Endothelial cell of umbilical vein (primary cell): ENCODE results near the gene C16orf90.

ENCODE experiments used
- CTCF ChIP-seq, 2 donors: IDR thresholded peaks; 1 replicate in 1 of 2; 2 replicates in 1 of 2; pipeline ENCODE4 v1.5.1; 2011; ENCODE audit warnings: low read length in 2 of 2, mild to moderate bottlenecking in 2 of 2, moderate library complexity in 2 of 2, control low read depth in 1 of 2, inconsistent platforms in 1 of 2, low read depth in 1 of 2; ENCODE audit not compliant: insufficient read depth in 1 of 2; ENCODE audit errors: extremely low read depth in 1 of 2
- JUN ChIP-seq: IDR thresholded peaks from 2 replicates; pipeline ENCODE4 v1.6.1; 2011; ENCODE audit warnings: borderline replicate concordance, low read depth; ENCODE audit not compliant: insufficient read length, insufficient read depth
- MAX ChIP-seq: IDR thresholded peaks from 2 replicates; pipeline ENCODE4 v1.6.1; 2011; ENCODE audit not compliant: insufficient read depth, insufficient read length
- POLR2A ChIP-seq: IDR thresholded peaks from 2 replicates; pipeline ENCODE4 v1.6.1; 2012; ENCODE audit warnings: low read depth, mild to moderate bottlenecking, control low read depth, low read length
- POLR2AphosphoS5 ChIP-seq: IDR thresholded peaks from 2 replicates; pipeline ENCODE4 v1.6.1; 2012; ENCODE audit warnings: low read depth, mild to moderate bottlenecking, control low read depth, low read length, moderate library complexity; ENCODE audit not compliant: insufficient read depth

- no peak for TF ChIP-seq CTCF (IDR thresholded peaks at IDR 0.05; ENCODE audit: extremely low read depth in 1 of 2, insufficient read depth in 1 of 2, low read depth in 1 of 2, low read length in 2 of 2)
- TF ChIP-seq MAX: no peak
- no peak for TF ChIP-seq POLR2A
- TF ChIP-seq POLR2AphosphoS5: no peak
- no peak for TF ChIP-seq JUN
Observed at GRCh38 chr16:3536851-3537250, 41.6 kb upstream of the C16orf90 start.
